Choroid plexus epithelial cell (primary cell): Measurements from ENCODE around the gene SPACA6.

Experiments used
- DNase-seq: peaks from one replicate; pipeline ENCODE4 v3.0.0-alpha.2; 2010; ENCODE audit warnings: low read depth
- H3K4me3 ChIP-seq: 2 replicates; pipeline ENCODE4 v1.5.1; 2011; ENCODE audit warnings: low read depth, mild to moderate bottlenecking, control low read depth, low read length, moderate library complexity
- CTCF ChIP-seq: conservative IDR thresholded peaks from 2 replicates; pipeline ENCODE4 v1.5.1; 2011; ENCODE audit warnings: low read depth, mild to moderate bottlenecking, control low read depth, inconsistent platforms, low read length, moderate library complexity

The SPACA6 gene

GRCh38 chr19:51676566-51677083 lies 16.5 kb upstream of the SPACA6 start:
- no peak overlapping the region for H3K4me3 ChIP-seq
- no peak for DNase-seq
- no peak for TF ChIP-seq CTCF

- H3K4me3 ChIP-seq, result no peak overlapping the region
- TF ChIP-seq CTCF, result no peak
- no peak for DNase-seq
Measured at GRCh38 chr19:51680474-51680873, 12.7 kb upstream of the SPACA6 start.

DNA sequence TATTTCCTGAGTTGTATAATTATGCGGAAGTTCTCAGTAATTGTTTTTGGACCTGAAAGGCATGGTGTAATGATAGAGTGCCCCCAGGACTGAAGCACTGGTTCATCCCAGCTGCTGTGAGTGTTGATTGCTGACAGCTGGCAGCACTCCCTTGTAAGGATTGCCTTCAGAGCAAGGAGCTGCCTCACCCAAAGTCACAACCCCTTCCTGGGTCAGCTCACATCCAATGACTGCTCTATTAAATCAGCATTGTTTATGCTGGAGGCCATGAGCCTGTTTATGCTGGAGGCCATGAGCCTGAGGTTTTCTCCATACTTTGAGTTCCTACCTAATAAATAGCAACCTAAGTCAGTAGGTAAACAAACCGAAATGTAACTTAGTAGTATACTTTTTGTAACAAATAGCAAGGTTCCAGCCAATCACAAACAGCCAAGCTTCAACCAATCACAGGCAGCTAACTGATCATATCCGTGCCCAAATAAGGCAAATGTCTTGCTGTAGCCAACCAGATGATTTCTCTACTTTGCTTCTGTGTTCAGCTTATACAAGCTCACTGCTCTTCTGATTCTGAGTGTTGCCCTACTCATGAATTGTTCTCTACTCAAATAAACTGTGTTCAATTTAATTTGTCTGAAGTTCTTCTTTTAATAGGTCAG lies 11.7 kb upstream of the SPACA6 start:
- H3K4me3 ChIP-seq, result no peak overlapping the region
- peak; percentile 33 for DNase-seq
- TF ChIP-seq CTCF, result no peak

GRCh38 chr19:51686171-51686570 lies 7.0 kb upstream of the SPACA6 start:
- no peak for DNase-seq
- no peak overlapping the region for H3K4me3 ChIP-seq
- no peak for TF ChIP-seq CTCF

GRCh38 chr19:51687791-51688670 lies 5.1 kb upstream of the SPACA6 start:
- peak; percentile 53 for DNase-seq
- H3K4me3 ChIP-seq, result peak overlapping the region; percentile 75
- TF ChIP-seq CTCF, result no peak

DNA sequence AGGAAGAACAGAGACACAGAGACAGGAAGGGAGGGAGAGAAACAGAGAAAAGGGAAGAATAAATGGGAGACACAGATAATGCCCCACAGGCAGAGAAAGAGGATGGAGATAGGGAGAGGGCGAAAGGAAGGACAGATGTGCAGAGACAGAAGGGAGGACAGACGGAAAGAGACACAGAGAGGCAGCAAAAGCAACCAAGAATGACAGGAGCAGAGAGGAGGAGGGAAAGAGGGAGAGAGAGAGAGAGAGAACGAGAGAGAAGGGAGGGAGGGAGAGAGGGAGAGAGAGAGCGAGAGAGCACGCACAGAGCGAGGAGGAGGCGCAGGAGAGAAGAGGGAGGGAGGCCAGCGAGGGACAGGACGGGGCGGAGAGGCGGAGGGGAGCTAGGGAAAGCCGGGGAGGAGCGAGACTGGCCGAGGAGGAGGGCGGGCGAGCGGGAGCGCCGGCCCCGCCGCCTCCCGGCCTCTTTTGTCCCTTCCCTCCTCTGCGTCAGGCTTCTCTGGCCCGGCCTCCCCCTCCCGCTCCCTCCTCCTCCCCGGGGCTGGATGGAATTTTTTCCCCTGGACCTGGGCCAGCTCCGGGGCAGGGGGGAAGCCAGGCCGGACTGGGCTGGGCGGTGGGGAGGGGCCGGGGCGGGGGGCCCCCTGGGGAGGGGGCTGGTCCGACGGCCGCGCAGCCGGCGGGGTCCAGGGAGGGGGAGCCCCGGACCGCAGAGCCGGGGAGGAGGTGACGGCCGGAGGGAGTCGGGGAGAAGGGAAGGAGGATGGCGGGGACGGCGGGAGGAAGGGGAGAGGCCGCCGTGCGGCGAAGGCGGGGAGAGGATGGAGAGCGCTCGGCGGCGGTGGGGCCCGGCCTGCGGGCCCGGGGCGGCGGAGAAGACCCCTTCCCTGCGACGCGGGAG lies 4.2 kb upstream of the SPACA6 start:
- peak; percentile 9 for TF ChIP-seq CTCF
- peak; percentile 98 for DNase-seq
- H3K4me3 ChIP-seq, result peak overlapping the region; percentile 75
